Heart left ventricle (tissue), 13 donors: Measurements from ENCODE around the gene MORC3.

Source experiments
- POLR2A ChIP-seq, 2 donors: fragments of 450-650 bp; IDR thresholded peaks; one replicate each; pipeline ENCODE4 v1.6.1; 2017; ENCODE audit warnings: antibody characterized with exemption in 2 of 2, mild to moderate bottlenecking in 2 of 2, moderate library complexity in 2 of 2
- TF ChIP-seq, protein P1 (sequence below), 12 donors: fragments of 200-600 bp; sonication (generic) in 4 of 12; IDR thresholded peaks; one replicate each; pipeline versions ENCODE4 v1.5.0 to v1.8.0; 2018 to 2022; ENCODE audit warnings: antibody characterized with exemption in 12 of 12, mild to moderate bottlenecking in 5 of 12
- donor health status: ischemic (EF 13 %, LVEDD 7.1; RV severe dilation, severe dysfunction).
- donor health status: DM: no; HTN: yes; CAD: no.
- donor health status: DM: no; HTN: no; CAD: no.
- donor health status: ischemic (EF 25% LVEDD 6.9; RV normal size, moderate dysfunction).
- donor health status: ischemic (EF 25% LVEDD 5.7; RV mildly dilated, moderate dysfunction).
- donor health status: ischemic (EF 35%, LVEDD 5.7; RV mildly dilated, moderate dysfunction).
- donor health status: nonischemic (EF 11% LVEDD 7.7; RV severe dilation, severe dysfunction).
- donor health status: DM: yes; HTN: yes; CAD: no.
- donor health status: PGD.
- donor health status: ischemic (EF 29% LVEDD 5.4; RV normal size, mild dysfunction).
- donor health status: nonischemic (EF 23%, LVEDD 6.1; RV moderate dilation, normal function).

DNA sequence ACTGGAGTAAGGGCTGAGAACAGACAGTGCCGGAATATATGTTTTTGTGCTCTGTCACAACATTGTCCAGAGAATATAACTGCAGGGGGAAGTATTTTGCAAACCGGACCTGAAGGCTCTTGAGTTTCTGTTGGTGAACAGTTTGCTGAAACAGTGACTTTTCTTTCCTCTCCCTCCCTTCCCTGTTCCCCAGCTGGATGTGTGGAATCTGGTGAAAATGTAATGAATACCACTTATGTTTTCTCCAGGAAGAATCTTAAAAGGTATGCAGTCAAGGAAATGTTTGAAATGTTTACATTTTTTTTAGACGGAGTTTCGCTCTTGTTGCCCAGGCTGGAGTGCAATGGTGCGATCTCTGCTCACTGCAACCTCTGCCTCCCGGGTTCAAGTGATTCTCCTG lies 88.6 kb downstream of the MORC3 start:
- TF ChIP-seq, protein P1, sequence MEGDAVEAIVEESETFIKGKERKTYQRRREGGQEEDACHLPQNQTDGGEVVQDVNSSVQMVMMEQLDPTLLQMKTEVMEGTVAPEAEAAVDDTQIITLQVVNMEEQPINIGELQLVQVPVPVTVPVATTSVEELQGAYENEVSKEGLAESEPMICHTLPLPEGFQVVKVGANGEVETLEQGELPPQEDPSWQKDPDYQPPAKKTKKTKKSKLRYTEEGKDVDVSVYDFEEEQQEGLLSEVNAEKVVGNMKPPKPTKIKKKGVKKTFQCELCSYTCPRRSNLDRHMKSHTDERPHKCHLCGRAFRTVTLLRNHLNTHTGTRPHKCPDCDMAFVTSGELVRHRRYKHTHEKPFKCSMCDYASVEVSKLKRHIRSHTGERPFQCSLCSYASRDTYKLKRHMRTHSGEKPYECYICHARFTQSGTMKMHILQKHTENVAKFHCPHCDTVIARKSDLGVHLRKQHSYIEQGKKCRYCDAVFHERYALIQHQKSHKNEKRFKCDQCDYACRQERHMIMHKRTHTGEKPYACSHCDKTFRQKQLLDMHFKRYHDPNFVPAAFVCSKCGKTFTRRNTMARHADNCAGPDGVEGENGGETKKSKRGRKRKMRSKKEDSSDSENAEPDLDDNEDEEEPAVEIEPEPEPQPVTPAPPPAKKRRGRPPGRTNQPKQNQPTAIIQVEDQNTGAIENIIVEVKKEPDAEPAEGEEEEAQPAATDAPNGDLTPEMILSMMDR (IDR thresholded peaks at IDR 0.05), result no peak
- TF ChIP-seq POLR2A (IDR thresholded peaks at IDR 0.05), result no peak
